Measurements from ENCODE around the gene BRIP1. TPM values are rescaled to one million over a fixed set of nuclear protein-coding genes. Genes with fewer than 3 reads are reported as not detected.

The BRIP1 gene
- total RNA-seq: 1 to 10 TPM; 2.7 to 3.7 (median 2.9) TPM
- total RNA-seq (2013): 3.7 TPM

- Histone ChIP-seq H3K4me3 (ENCODE audit: low read length) (peak within 1 kb of the TSS; percentile 95), H3K9me3 (ENCODE audit: control insufficient read depth, insufficient read depth, low read length) (no peaks in the 10 kb centered on the region), H3K36me3 (ENCODE audit: control insufficient read depth, insufficient read depth, low read length) (peaks cover 3% of the 10 kb centered on the region), H3K27me3 (ENCODE audit: control insufficient read depth, insufficient read depth, low read length) (no peaks in the 10 kb centered on the region), H3K27ac (ENCODE audit: low read length) (peak within 1 kb of the TSS; percentile 68), H3K4me1 (ENCODE audit: control insufficient read depth, insufficient read depth, low read length) (peaks cover 7% of the 10 kb centered on the region)
- intact Hi-C loops (cut with micrococcal nuclease): loop anchor here (1.0 kb wide), 2 partner anchors 65 to 203 kb away; no protein-coding TSS in a partner anchor
- no peaks in the 10 kb centered on the region for H3K9me3 Mint-ChIP-seq
- peak within 1 kb of the TSS; percentile 97 for H3K4me3 Mint-ChIP-seq
- H3K4me1 Mint-ChIP-seq: peaks cover 16 to 18% of the 10 kb centered on the region in 2 donors
- no peak for TF ChIP-seq CTCF (IDR thresholded peaks at IDR 0.05)
- H3K27ac Mint-ChIP-seq: peak within 1 kb of the TSS; percentile 89 to 92
- ATAC-seq (peak; percentile 98 to 99 (median 98)), DNase-seq (peak; percentile 81 to 93)
- no peaks in the 10 kb centered on the region for H3K27me3 Mint-ChIP-seq (ENCODE audit: low read depth in 2 of 2)
- WGBS (ENCODE audit: insufficient coverage): under 1% methylated on average over 43 of the region's 43 CpGs
- H3K36me3 Mint-ChIP-seq: no peaks in the 10 kb centered on the region
These were observed at the start of gene BRIP1 for GRCh38 chr17:61862975-61863800. TSS of gene BRIP1 (minus strand) at chr17:61863528. CDS start at chr17:61861539, 1,989 bp downstream.

- no peak for TF ChIP-seq CTCF (IDR thresholded peaks at IDR 0.05)
- no peak overlapping the region for H3K4me3 ChIP-seq (ENCODE audit: low read length)
- H3K27ac Mint-ChIP-seq: no peak overlapping the region
- no peak overlapping the region for H3K4me3 Mint-ChIP-seq
- H3K36me3 Mint-ChIP-seq: peaks cover 12% of the 10 kb centered on the region
- H3K9me3 Mint-ChIP-seq: no peaks in the 10 kb centered on the region
- H3K36me3 ChIP-seq (ENCODE audit: control insufficient read depth, insufficient read depth, low read length): peaks cover 39% of the 10 kb centered on the region
- DNase-seq: no peak
- H3K9me3 ChIP-seq (ENCODE audit: control insufficient read depth, insufficient read depth, low read length): no peaks in the 10 kb centered on the region
- ATAC-seq: no peak
- H3K27ac ChIP-seq (ENCODE audit: low read length): no peak overlapping the region
- no peaks in the 10 kb centered on the region for H3K27me3 Mint-ChIP-seq (ENCODE audit: low read depth in 2 of 2)
- H3K27me3 ChIP-seq (ENCODE audit: control insufficient read depth, insufficient read depth, low read length): no peaks in the 10 kb centered on the region
- WGBS (ENCODE audit: insufficient coverage): 97% methylated on average over 4 of the region's 7 CpGs
- peaks cover 6% of the 10 kb centered on the region for H3K4me1 ChIP-seq (ENCODE audit: control insufficient read depth, insufficient read depth, low read length)
- peaks cover 0 to 8% of the 10 kb centered on the region in 2 donors for H3K4me1 Mint-ChIP-seq
- intact Hi-C loops (cut with micrococcal nuclease): no loop called here
These were observed 45.1 kb upstream of the BRIP1 start for GRCh38 chr17:61908292-61909037.

GRCh38 chr17:61907361-61907760 is 44.0 kb upstream of the BRIP1 start:
- no peak for DNase-seq
- H3K9me3 Mint-ChIP-seq: no peaks in the 10 kb centered on the region
- peaks cover 16% of the 10 kb centered on the region for H3K36me3 Mint-ChIP-seq
- H3K27me3 Mint-ChIP-seq (ENCODE audit: low read depth in 2 of 2): no peaks in the 10 kb centered on the region
- H3K4me1 Mint-ChIP-seq: peaks cover 0 to 12% of the 10 kb centered on the region in 2 donors
- 98% methylated on average over 4 of the region's 5 CpGs for WGBS (ENCODE audit: insufficient coverage)
- Histone ChIP-seq H3K27me3 (ENCODE audit: control insufficient read depth, insufficient read depth, low read length) (no peaks in the 10 kb centered on the region), H3K27ac (ENCODE audit: low read length) (no peak overlapping the region), H3K9me3 (ENCODE audit: control insufficient read depth, insufficient read depth, low read length) (no peaks in the 10 kb centered on the region), H3K36me3 (ENCODE audit: control insufficient read depth, insufficient read depth, low read length) (peaks cover 41% of the 10 kb centered on the region), H3K4me1 (ENCODE audit: control insufficient read depth, insufficient read depth, low read length) (peaks cover 6% of the 10 kb centered on the region), H3K4me3 (ENCODE audit: low read length) (no peak overlapping the region)
- no peak overlapping the region for H3K27ac Mint-ChIP-seq
- no peak overlapping the region for H3K4me3 Mint-ChIP-seq
- ATAC-seq: no peak
- TF ChIP-seq CTCF (IDR thresholded peaks at IDR 0.05): no peak
- intact Hi-C loops (cut with micrococcal nuclease): no loop called here
